ENCODE data around the gene YEATS4.

Gene YEATS4

DNA sequence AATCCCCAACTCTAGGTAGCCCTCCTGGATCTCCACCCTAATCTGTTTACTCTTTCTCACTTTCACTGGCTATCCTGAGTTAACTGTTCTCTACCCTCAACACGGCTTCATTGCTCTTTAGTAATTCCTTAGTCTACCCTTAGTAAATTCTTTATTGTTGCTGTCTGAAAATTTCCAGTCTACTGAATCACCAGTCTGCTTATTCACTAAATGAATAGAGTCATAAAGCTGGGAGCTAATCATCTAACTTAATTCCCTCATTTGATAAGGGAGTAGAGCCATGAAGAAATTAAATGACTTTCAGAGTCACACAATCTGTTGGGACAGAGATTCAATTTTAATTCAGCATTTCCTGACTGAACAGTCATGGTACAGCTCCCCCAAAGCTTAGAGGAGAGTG, 36.5 kb downstream of the YEATS4 start:
- FAIRE-seq: no peak

DNA sequence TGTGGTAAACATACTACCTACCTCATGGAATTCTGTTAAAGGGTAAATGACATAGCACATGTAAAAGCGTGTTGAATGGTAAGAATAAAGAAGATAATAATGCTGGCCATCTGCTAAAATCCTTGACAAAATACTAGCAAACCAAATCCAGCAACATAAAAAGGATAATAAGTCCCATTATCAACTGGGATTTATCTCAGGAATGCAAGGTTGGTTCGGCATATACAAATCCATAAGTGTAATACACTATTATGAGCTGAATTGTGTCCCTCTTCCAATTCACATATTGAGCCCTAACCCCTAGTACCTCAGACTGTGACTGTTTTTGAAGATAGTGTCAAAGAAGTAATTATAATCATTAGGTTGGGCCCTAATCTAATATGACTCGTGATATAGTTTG, 37.4 kb downstream of the YEATS4 start:
- FAIRE-seq: no peak

DNA sequence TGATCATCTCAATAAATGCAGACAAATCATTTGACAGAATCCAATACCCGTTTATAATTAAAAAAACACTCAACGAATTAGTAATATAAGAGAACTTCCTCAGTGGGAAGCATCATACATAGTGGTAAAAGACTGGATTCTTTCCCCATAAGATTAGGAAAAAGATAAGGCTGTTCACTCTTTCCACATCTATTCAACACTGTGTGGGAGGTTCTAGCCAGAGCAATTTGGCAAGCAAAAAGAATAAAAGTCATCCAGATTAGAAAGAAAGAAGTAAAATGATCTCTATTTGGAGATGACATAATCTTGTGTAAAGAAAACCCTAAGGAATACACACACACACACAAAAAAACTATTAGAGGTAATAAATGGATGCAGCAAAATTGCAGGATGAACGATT, 38.4 kb downstream of the YEATS4 start:
- FAIRE-seq: no peak

GRCh38 chr12:69401940-69402339, 42.4 kb downstream of the YEATS4 start:
- no peak for FAIRE-seq

- no peak for FAIRE-seq
Observed at GRCh38 chr12:69404851-69405565, 45.5 kb downstream of the YEATS4 start.

DNA sequence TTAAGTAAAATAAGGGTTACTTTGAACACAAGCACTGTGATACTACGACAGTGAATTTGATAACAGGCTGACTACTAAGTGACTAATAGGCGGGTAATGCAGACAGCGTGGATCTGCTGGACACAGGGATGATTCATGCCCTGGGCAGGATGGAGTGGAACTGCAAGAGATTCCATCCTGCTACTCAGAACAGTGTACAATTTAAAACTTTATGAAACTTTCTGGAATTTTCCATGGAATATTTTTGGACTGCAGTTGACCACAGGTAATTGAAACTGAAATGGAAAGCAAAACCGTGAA, 46.0 kb downstream of the YEATS4 start:
- FAIRE-seq: no peak

DNA sequence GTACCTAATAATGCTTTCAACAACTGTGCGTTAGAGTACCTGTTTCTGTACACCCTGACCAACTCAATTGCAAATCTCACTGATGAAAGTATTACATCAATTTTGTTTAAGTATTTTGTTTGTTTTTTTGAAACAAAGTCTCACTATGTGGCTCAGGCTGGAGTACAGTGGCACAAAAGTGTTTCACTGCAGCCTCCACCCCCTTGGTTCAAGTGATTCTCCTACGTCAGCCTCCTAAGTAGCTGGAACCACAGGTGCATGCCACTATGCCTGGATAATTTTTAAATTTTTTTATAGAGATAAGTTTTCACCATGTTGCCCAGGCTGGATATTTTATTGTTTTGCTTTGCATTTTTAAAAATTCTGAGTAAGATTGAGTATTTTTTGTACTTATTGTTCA, 46.7 kb downstream of the YEATS4 start:
- FAIRE-seq: no peak

DNA sequence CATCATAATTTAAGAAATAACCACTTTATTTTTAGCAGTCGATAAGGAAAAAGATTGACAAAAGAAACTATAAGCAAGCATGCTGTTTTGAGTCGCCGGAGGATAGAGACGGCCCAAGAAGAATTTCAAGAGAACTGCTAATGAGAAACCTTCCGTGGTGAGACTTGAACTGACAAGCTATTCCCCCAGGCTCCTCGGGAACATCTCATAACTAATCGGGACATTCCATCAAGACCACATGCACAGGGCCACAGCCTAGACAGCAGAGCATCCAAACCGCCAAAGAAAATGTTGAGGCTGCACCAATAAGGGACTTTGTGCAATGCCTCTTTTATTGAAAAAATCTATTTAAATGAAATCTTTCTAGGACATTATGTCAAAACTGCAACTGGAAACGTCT, 51.0 kb downstream of the YEATS4 start:
- no peak for FAIRE-seq

GRCh38 chr12:69412655-69413054, 53.1 kb downstream of the YEATS4 start:
- no peak for FAIRE-seq

DNA sequence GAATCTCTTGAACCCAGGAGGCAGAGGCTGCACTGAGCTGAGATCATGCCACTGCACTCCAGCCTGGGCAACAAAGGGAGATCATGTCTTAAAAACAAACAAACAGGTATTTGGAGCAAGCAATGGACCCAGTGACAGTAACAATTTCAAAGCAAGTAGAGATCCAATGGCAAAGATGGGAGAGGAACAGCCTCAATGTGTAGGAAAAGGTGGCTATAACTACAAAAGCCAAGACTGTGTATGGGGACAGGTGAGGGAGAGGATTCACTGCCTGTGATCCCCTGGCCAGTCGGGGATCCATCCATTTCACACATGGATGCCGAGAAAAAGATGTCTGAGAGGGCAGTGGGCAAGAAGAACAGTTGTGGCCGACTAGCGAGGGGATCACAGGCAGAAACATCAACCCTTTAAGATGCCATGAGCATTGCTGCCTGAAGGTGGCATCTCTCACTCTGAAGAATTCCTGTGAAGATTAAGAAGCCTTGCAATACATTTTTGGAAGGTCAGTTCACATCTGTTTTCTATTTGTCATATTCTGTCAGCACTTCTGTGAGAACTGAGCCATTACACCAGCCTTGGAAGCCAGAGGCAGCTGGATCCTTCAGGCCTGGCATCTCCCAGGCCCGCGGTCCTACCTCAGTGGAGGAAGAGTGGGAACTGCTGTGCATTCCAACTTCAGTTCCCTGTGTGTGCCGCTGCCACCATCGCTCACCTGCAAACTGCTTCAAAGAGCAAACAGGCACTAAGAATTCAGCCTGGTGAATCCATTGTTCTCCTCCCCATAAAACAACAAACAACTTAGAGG, 56.1 kb downstream of the YEATS4 start:
- no peak for FAIRE-seq

DNA sequence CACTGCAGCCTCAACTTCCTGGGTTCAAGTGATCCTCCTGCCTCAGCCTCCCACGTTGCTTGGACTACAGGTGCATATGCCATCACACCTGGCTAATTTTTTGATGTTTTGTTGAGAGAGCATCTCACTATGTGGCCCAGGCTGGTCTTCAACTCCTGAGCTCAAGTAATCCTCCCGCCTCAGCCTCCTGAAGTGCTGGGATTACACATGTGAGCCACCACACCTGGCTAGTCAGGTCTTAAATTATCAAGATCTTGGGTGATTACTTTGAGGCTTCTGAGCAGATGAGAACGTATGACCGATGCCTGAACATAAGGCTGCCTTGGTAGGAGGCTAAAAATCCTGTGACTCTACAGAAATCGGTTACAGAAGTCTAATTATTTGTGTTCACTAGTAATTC, 57.7 kb downstream of the YEATS4 start:
- FAIRE-seq: no peak

DNA sequence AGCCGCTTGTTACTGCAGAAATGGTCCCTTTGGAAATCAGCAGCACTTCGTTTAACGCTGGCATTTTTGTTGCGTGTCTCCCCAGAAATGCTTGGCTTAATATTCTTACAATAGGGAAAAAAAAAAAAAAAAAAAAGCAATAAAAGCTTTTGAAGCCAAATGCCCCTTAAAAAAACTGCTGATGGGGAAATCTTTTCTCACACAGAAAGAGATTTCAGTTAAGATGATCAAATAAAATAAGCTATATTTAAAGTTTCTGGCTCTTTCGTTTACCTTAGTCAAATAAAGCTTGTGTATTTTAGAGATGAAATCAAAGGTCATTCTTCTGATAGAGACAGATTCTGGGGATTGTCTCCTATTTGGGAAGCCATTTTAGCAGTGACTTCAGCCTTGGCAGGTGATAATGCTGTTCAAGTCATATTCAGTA, 58.2 kb downstream of the YEATS4 start:
- no peak for FAIRE-seq

GRCh38 chr12:69419701-69420100, 60.2 kb downstream of the YEATS4 start:
- FAIRE-seq: no peak

- no peak for FAIRE-seq
Observed at GRCh38 chr12:69421548-69421947, 62.0 kb downstream of the YEATS4 start.

GRCh38 chr12:69423037-69423905, 63.7 kb downstream of the YEATS4 start:
- no peak for FAIRE-seq

GRCh38 chr12:69425417-69425816, 65.9 kb downstream of the YEATS4 start:
- FAIRE-seq: no peak

DNA sequence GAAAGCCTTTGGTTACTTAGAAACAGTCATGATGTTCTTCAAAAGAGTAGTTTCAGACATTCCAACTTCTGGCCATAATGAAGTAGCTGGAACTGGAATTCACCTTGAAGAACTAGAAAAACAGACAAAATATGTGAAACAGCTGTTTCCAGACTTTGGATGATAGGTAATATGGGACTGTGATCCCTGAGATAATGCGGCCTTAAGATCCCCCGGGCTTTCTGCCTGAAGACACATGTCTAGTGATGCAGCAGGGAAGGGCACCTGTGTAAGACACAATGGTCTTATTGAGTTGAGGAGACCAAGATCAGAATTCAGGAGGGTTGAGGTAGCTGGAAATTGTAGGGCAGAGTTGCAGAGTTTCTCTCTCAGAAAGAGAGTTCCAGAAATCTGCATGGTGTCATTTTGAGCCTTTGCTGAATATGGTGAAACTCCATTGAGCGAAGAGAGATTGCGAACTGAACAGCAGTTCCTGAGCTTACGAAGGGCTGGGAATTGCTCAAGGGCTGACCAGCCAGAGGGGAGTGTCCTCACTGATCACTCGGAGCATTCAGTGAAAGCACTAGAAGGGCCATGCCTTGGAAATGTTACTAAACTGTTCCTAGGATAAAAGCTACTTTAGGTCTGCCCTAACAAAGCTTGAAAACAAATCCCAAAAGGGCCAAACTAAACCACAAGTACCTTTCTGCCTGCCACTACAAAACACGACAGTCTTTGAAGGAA, 69.0 kb downstream of the YEATS4 start:
- no peak for FAIRE-seq

GRCh38 chr12:69430942-69431590, 71.5 kb downstream of the YEATS4 start:
- no peak for FAIRE-seq

DNA sequence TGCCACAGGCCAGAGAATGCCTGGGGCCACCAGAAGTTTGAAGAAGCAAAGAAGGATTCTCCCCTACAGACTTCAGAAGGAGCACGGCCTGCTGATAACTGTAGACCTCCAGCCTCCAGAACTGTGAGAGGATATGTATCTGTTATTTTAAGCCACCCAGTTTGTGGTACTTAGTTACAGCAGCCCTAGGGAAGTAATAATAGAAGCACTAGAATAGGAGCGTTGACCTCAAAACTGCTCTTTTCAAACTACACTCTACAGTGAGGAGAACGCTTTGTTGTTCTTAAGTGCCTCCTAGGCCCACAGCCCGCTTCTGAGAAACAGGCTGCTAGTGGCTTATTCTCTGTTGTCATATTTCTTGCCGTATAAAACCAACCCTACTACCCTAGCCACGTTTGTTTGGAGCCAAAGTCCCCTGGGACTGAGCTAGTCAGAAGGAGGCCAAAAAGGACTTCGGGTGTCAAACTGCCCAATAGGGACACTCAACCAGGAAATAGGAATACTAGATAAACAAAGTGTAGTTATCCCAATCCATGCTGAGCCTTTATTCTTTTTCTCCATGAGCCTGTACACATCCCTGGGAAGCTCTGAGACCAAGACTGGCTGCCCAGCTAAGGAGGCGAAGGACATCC, 72.2 kb downstream of the YEATS4 start:
- no peak for FAIRE-seq

- FAIRE-seq: no peak
Observed at GRCh38 chr12:69433653-69434052, 74.1 kb downstream of the YEATS4 start.

DNA sequence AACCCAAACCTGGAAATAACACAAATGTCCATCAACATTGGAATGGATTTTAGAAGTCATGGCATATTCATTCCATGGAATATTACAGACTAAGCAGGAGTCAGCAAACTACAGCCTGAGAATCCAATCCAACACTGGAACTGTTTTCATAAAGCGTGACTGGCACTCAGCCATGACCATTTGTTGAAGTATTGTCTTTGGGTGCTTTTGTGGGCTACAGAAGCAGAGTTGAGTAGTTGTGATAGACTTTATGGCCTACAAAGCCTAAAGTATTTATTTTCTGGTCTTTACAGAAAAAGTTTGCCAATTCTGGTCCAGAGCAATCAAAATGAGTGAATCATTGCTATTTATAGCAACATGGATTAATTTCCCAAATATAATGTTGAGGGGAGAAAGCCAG, 76.1 kb downstream of the YEATS4 start:
- FAIRE-seq: no peak

DNA sequence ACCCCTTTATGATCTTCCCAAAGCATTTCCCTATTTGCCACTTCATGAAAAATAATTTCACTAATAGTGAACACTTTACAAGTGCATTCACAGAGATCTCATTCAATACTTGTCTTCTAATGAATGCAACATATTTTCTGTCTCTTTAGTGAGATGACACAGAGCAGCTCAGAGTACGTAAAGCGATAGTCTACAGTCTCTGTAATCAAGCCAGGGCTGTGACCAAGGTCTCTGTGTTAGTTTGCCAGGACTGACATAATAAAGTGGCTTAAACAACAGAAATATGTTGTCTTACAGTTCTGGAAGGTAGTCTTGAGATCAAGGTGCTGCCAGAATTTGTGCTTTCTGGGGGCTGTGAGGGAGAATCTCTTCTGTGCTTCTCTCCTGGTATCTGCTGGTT, 77.5 kb downstream of the YEATS4 start:
- no peak for FAIRE-seq

Data from TTC549 (cell line).